ENCODE measurements around the gene TMEM37.

GRCh38 chr2:119483896-119484718, 52.5 kb downstream of the TMEM37 start:
- TF ChIP-seq CTCF (conservative IDR thresholded peaks at IDR 0.05 in 1 of 2, IDR thresholded peaks at IDR 0.05 in 1 of 2; ENCODE audit: extremely low read depth in 1 of 2, insufficient read depth in 1 of 2, low read depth in 1 of 2, low read length in 2 of 2) (no peak), EZH2 (IDR thresholded peaks at IDR 0.05; ENCODE audit: borderline replicate concordance, low read length) (no peak)
